ENCODE data around the gene MCTP1.

MCTP1 gene

GRCh38 chr5:94793113-94793815, 491.6 kb downstream of the MCTP1 start:
- DNase-seq, result no peak

- no peak for DNase-seq
Measured at GRCh38 chr5:94791829-94792228, 493.1 kb downstream of the MCTP1 start.

- no peak for DNase-seq
Measured at GRCh38 chr5:94788527-94788926, 496.4 kb downstream of the MCTP1 start.

- peak; percentile 62 for DNase-seq
Measured at GRCh38 chr5:94784536-94785505, 500.1 kb downstream of the MCTP1 start.

- no peak for DNase-seq
Measured at GRCh38 chr5:94782383-94782782, 502.5 kb downstream of the MCTP1 start.

- DNase-seq, result no peak
Measured at GRCh38 chr5:94779684-94780083, 505.2 kb downstream of the MCTP1 start.

- no peak for DNase-seq
Measured at GRCh38 chr5:94778732-94779131, 506.2 kb downstream of the MCTP1 start.

- no peak for DNase-seq
Measured at GRCh38 chr5:94778299-94778698, 506.6 kb downstream of the MCTP1 start.

- DNase-seq, result no peak
Measured at GRCh38 chr5:94777056-94777880, 507.6 kb downstream of the MCTP1 start.

GRCh38 chr5:94776167-94776566, 508.7 kb downstream of the MCTP1 start:
- DNase-seq, result no peak

- DNase-seq, result no peak
Measured at GRCh38 chr5:94775088-94775487, 509.8 kb downstream of the MCTP1 start.

- DNase-seq, result peak; percentile 23
Measured at GRCh38 chr5:94771742-94772141, 513.2 kb downstream of the MCTP1 start.

GRCh38 chr5:94769996-94770395, 514.9 kb downstream of the MCTP1 start:
- DNase-seq, result no peak

GRCh38 chr5:94761786-94762185, 523.1 kb downstream of the MCTP1 start:
- DNase-seq, result no peak

GRCh38 chr5:94761055-94761454, 523.8 kb downstream of the MCTP1 start:
- no peak for DNase-seq

- DNase-seq, result no peak
Measured at GRCh38 chr5:94759961-94760360, 524.9 kb downstream of the MCTP1 start.

- no peak for DNase-seq
Measured at GRCh38 chr5:94759022-94759421, 525.9 kb downstream of the MCTP1 start.

- no peak for DNase-seq
Measured at GRCh38 chr5:94754824-94755223, 530.1 kb downstream of the MCTP1 start.

- DNase-seq, result no peak
Measured at GRCh38 chr5:94751460-94751859, 533.4 kb downstream of the MCTP1 start.

GRCh38 chr5:94750681-94751080, 534.2 kb downstream of the MCTP1 start:
- DNase-seq, result no peak

GRCh38 chr5:94749042-94749441, 535.9 kb downstream of the MCTP1 start:
- peak; percentile 13 for DNase-seq

- no peak for DNase-seq
Measured at GRCh38 chr5:94748212-94748611, 536.7 kb downstream of the MCTP1 start.

GRCh38 chr5:94747371-94747770, 537.5 kb downstream of the MCTP1 start:
- DNase-seq, result no peak

All from OCI-M1 (cell line).